Uterine smooth muscle cell (primary cell): ENCODE results near the gene AP5B1. TPM values are rescaled to one million over a fixed set of nuclear protein-coding genes. Genes with fewer than 3 reads are reported as not detected.

Experiments
- total RNA-seq: library from RNA; depleted of rRNA; stranded (reverse); fragments of >200 nt; gene quantifications from 2 replicates; pipeline ENCODE4 v1.2.3, GENCODE V29; 2014

AP5B1 gene, protein sequence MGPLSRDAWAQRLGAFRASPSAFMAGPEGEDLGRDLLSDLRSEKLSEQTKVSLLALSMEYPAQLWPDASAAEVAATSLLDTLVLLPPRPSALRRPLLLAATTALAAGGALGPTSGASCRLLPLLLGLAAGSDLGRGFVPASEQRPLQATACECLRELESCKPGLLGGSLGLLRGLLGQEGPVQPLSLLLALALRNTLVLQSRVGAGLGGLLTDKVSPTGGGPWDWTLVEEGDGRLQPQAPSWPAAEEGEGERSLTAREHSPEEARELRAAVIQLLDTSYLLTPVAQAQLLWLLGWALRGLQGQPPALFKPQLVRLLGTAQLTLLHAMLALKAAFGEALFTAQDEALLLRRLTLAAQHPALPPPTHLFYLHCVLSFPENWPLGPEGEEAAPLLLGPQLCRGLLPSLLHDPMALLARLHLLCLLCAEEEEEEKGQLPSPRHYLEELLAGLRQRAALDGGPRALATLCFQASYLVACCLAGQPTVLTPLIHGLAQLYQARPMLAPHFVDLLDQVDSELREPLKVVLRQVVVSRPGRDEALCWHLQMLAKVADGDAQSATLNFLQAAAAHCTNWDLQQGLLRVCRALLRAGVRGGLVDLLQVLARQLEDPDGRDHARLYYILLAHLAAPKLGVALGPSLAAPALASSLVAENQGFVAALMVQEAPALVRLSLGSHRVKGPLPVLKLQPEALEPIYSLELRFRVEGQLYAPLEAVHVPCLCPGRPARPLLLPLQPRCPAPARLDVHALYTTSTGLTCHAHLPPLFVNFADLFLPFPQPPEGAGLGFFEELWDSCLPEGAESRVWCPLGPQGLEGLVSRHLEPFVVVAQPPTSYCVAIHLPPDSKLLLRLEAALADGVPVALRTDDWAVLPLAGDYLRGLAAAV
- 6.5 and 8.0 TPM in 2 replicates for total RNA-seq

DNA sequence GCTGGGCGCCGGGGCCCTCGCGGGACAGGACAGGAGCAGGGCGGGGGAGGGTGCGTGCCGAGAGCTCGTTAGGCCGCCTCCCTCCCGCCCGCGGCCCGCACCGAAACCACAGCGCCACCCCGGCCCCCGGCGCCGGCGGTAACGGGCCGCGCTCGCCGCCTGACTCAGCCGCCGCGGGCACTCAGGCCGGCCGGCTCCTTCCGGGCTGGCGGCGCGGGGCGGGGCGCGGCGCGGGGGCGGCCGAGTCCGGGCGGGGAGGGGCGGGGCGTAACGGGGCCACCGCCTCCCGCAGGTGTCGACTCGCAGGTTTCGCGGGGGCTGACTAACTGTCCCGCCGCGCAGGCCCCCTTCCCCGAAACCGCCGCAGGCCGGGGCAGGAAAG lies at the start of gene AP5B1:
AP5B1 (minus strand) TSS at position 207 of the 382 bp plus-strand sequence. CDS start 385 bp downstream, outside the sequence.

GRCh38 chr11:65786786-65787636 lies 6.2 kb upstream of the AP5B1 start, which contains the start of gene OVOL1:
Gene OVOL1 (plus strand): TSS chr11:65787063. CDS start chr11:65787374, 311 bp downstream.

Other genes with a start within 250 kb of the AP5B1 start
- 34.2 and 59.6 TPM in 2 replicates for gene LTBP3, start 222.6 kb downstream of the AP5B1 start, total RNA-seq
- gene ZNRD2, start 210.5 kb downstream of the AP5B1 start, total RNA-seq: 35.2 and 53.6 TPM in 2 replicates
- 13.1 and 16.9 TPM in 2 replicates for gene FAM89B, start 208.4 kb downstream of the AP5B1 start, total RNA-seq
- gene EHBP1L1, start 204.9 kb downstream of the AP5B1 start, total RNA-seq: 68.8 and 73.9 TPM in 2 replicates
- gene KCNK7, start 185.2 kb downstream of the AP5B1 start, total RNA-seq: 0.11 TPM in 1 of 2 replicates, not detected in the other
- 23.5 and 29.0 TPM in 2 replicates for gene MAP3K11, start 166.8 kb downstream of the AP5B1 start, total RNA-seq
- 16.3 and 19.0 TPM in 2 replicates for gene PCNX3, start 165.2 kb downstream of the AP5B1 start, total RNA-seq
- gene SIPA1, start 142.9 kb downstream of the AP5B1 start, total RNA-seq: 20.6 and 30.1 TPM in 2 replicates
- gene RELA, start 118.1 kb downstream of the AP5B1 start, total RNA-seq: 16.0 and 17.9 TPM in 2 replicates
- 44.0 and 51.5 TPM in 2 replicates for gene KAT5, start 68.7 kb downstream of the AP5B1 start, total RNA-seq
- gene RNASEH2C, start 60.2 kb downstream of the AP5B1 start, total RNA-seq: 55.6 and 59.7 TPM in 2 replicates
- gene OVOL1, start 6.1 kb upstream of the AP5B1 start, total RNA-seq: not detected in 2 replicates
- 0.44 and 0.75 TPM in 2 replicates for gene SNX32, start 53.0 kb upstream of the AP5B1 start, total RNA-seq
- 904 and 1,254 TPM in 2 replicates for gene CFL1, start 77.2 kb upstream of the AP5B1 start, total RNA-seq
- gene MUS81, start 79.5 kb upstream of the AP5B1 start, total RNA-seq: 61.0 and 61.1 TPM in 2 replicates
- gene EFEMP2, start 91.8 kb upstream of the AP5B1 start, total RNA-seq: 37.7 and 62.2 TPM in 2 replicates
- 0.12 TPM in 1 of 2 replicates, not detected in the other for gene CTSW, start 98.9 kb upstream of the AP5B1 start, total RNA-seq
- 185 and 189 TPM in 2 replicates for gene FIBP, start 107.5 kb upstream of the AP5B1 start, total RNA-seq
- gene CCDC85B, start 109.7 kb upstream of the AP5B1 start, total RNA-seq: 93.9 and 99.7 TPM in 2 replicates
- 21.4 and 63.9 TPM in 2 replicates for gene FOSL1, start 119.4 kb upstream of the AP5B1 start, total RNA-seq
- 28.2 and 37.5 TPM in 2 replicates for gene C11orf68, start 138.1 kb upstream of the AP5B1 start, total RNA-seq
- 313 and 580 TPM in 2 replicates for gene DRAP1, start 138.4 kb upstream of the AP5B1 start, total RNA-seq
- 0.11 and 0.37 TPM in 2 replicates for gene TSGA10IP, start 164.5 kb upstream of the AP5B1 start, total RNA-seq
- 66.6 and 68.2 TPM in 2 replicates for gene SART1, start 180.8 kb upstream of the AP5B1 start, total RNA-seq
- gene EIF1AD, start 221.2 kb upstream of the AP5B1 start, total RNA-seq: 31.2 and 42.6 TPM in 2 replicates
- gene BANF1, start 221.5 kb upstream of the AP5B1 start, total RNA-seq: 19.3 and 20.2 TPM in 2 replicates
- gene CST6, start 231.0 kb upstream of the AP5B1 start, total RNA-seq: not detected in 2 replicates
- gene CATSPER1, start 245.5 kb upstream of the AP5B1 start, total RNA-seq: under 0.01 TPM in 1 of 2 replicates, not detected in the other